Smooth muscle cell (in vitro differentiated cells): ENCODE results near the gene CMSS1. TPM values are rescaled to one million over a fixed set of nuclear protein-coding genes. Genes with fewer than 3 reads are reported as not detected.

Source experiments
- DNase-seq: peaks from one replicate; lab custom pipeline; 2025; ENCODE audit not compliant: unreplicated experiment; lab: John Stamatoyannopoulos, UW
- H2AFZ ChIP-seq: fragments of 200-600 bp; sonication (generic); 2 replicates; pipeline ENCODE4 v1.6.0; 2016; ENCODE audit warnings: antibody characterized with exemption, low read depth, mild to moderate bottlenecking
- H3F3A ChIP-seq: fragments of 200-600 bp; sonication (generic); 2 replicates; pipeline ENCODE4 v1.6.0; 2017; ENCODE audit warnings: antibody characterized with exemption, low read depth
- H3K27ac ChIP-seq: fragments of 200-600 bp; sonication (generic); 2 replicates; pipeline ENCODE4 v1.5.1; 2016; ENCODE audit warnings: low read depth, mild to moderate bottlenecking
- H3K27me3 ChIP-seq: fragments of 200-600 bp; sonication (generic); 2 replicates; pipeline ENCODE4 v1.6.1; 2016; ENCODE audit warnings: low read depth, mild to moderate bottlenecking
- H3K36me3 ChIP-seq: fragments of 200-600 bp; sonication (generic); 2 replicates; pipeline ENCODE4 v1.5.1; 2016; ENCODE audit warnings: low read depth
- H3K4me1 ChIP-seq: fragments of 200-600 bp; sonication (generic); 2 replicates; pipeline ENCODE4 v1.5.1; 2016; ENCODE audit warnings: low read depth
- H3K4me2 ChIP-seq: fragments of 200-600 bp; sonication (generic); 2 replicates; pipeline ENCODE4 v1.6.0; 2016; ENCODE audit warnings: mild to moderate bottlenecking
- H3K4me3 ChIP-seq: fragments of 200-600 bp; sonication (generic); 2 replicates; pipeline ENCODE4 v1.5.1; 2016; ENCODE audit warnings: mild to moderate bottlenecking
- H3K79me2 ChIP-seq: fragments of 200-600 bp; sonication (generic); 2 replicates; pipeline ENCODE4 v1.6.0; 2016; ENCODE audit warnings: low read depth, mild to moderate bottlenecking
- H3K9ac ChIP-seq: fragments of 200-600 bp; sonication (generic); 2 replicates; pipeline ENCODE4 v1.6.0; 2016; ENCODE audit warnings: low read depth
- H3K9me3 ChIP-seq: fragments of 200-600 bp; sonication (generic); replicated peaks from 2 replicates; pipeline ENCODE4 v1.5.1; 2016; ENCODE audit warnings: low read depth
- H4K20me1 ChIP-seq: fragments of 200-600 bp; sonication (generic); 2 replicates; pipeline ENCODE4 v1.6.0; 2016; ENCODE audit warnings: low read depth
- WGBS: methylation state at CpG from one replicate; pipeline ENCODE4 v1.1.7; 2016; ENCODE audit warnings: low lambda C conversion rate; 5-methylcytosine and 5-hydroxymethylcytosine counted together
- polyA plus RNA-seq: library from polyadenylated mRNA; unstranded; fragments of >200 nt; fragmentation: Nextera tagmentation; extraction: Ambion mirVana; gene quantifications from 2 replicates; pipeline ENCODE4 v1.2.1, GENCODE V29; 2016
- total RNA-seq: library from RNA; depleted of rRNA; stranded (reverse); fragments of >200 nt; gene quantifications from 2 replicates; pipeline ENCODE4 v1.2.3, GENCODE V29; 2014
- TF ChIP-seq, protein P1 (sequence below): fragments of 200-600 bp; sonication (generic); IDR thresholded peaks from 2 replicates; pipeline ENCODE4 v1.5.1; 2017; ENCODE audit warnings: borderline replicate concordance, mild to moderate bottlenecking, antibody characterized with exemption; ENCODE audit not compliant: insufficient read depth, poor library complexity, severe bottlenecking

The CMSS1 gene
- total and polyA plus RNA-seq, 2 experiments from 2014 or later = 19.2 to 24.1 TPM

- Histone ChIP-seq H3K36me3 (no peaks in the 10 kb centered on the region), H3K4me3 (no peak overlapping the region), H3K9ac (no peak overlapping the region), H3K9me3 (no peaks in the 10 kb centered on the region), H3K79me2 (no peaks in the 10 kb centered on the region), H3K27ac (no peak overlapping the region), H3F3A (no peaks in the 10 kb centered on the region), H4K20me1 (no peaks in the 10 kb centered on the region), H3K4me2 (no peak overlapping the region), H2AFZ (no peak overlapping the region), H3K27me3 (no peaks in the 10 kb centered on the region), H3K4me1 (no peaks in the 10 kb centered on the region)
- no peak for DNase-seq
- TF ChIP-seq, protein P1, sequence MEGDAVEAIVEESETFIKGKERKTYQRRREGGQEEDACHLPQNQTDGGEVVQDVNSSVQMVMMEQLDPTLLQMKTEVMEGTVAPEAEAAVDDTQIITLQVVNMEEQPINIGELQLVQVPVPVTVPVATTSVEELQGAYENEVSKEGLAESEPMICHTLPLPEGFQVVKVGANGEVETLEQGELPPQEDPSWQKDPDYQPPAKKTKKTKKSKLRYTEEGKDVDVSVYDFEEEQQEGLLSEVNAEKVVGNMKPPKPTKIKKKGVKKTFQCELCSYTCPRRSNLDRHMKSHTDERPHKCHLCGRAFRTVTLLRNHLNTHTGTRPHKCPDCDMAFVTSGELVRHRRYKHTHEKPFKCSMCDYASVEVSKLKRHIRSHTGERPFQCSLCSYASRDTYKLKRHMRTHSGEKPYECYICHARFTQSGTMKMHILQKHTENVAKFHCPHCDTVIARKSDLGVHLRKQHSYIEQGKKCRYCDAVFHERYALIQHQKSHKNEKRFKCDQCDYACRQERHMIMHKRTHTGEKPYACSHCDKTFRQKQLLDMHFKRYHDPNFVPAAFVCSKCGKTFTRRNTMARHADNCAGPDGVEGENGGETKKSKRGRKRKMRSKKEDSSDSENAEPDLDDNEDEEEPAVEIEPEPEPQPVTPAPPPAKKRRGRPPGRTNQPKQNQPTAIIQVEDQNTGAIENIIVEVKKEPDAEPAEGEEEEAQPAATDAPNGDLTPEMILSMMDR = no peak
- WGBS = 87% methylated on average over 4 of the region's 4 CpGs
Measured at GRCh38 chr3:99799422-99799821, 18.2 kb upstream of the CMSS1 start.

DNA sequence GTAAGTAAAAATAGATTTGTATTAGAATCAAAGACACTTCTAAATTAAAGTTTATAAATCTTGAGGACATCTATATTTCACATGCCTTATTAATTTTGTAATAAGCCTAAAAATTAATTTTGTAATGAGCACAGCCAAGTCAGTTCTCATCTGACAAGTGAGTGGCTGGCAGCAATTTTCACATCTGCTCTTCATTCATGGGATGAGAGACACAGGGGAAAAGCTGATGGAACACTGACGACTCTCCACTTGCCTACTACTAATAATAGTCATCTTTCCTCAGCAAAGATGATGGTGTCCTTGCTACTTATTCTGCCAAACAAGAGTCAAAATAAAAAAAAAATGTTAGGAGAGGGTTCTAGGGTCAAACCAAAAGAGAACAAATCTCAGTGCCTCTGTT, 14.4 kb upstream of the CMSS1 start:
- TF ChIP-seq, protein P1 = no peak

GRCh38 chr3:99805160-99805559, 12.5 kb upstream of the CMSS1 start:
- Histone ChIP-seq H3K36me3 (no peaks in the 10 kb centered on the region), H3K9me3 (no peaks in the 10 kb centered on the region), H3K4me1 (no peaks in the 10 kb centered on the region), H4K20me1 (no peaks in the 10 kb centered on the region), H3K9ac (no peak overlapping the region), H2AFZ (no peak overlapping the region), H3K79me2 (no peaks in the 10 kb centered on the region), H3K27ac (no peak overlapping the region), H3F3A (no peaks in the 10 kb centered on the region), H3K4me2 (no peak overlapping the region), H3K27me3 (no peaks in the 10 kb centered on the region), H3K4me3 (no peak overlapping the region)
- WGBS = 88% methylated on average over 2 of the region's 2 CpGs
- DNase-seq = no peak
- TF ChIP-seq, protein P1 = no peak

More for the DNA sequence above, 14.4 kb upstream of the CMSS1 start:
- H3K9ac ChIP-seq = no peak overlapping the region
- whole genome bisulfite sequencing = 90% methylated on average over 1 of the region's 1 CpG
- H4K20me1 ChIP-seq = no peaks in the 10 kb centered on the region
- H3F3A ChIP-seq = no peaks in the 10 kb centered on the region
- H2AFZ ChIP-seq = no peak overlapping the region
- H3K36me3 ChIP-seq = no peaks in the 10 kb centered on the region
- no peaks in the 10 kb centered on the region for H3K9me3 ChIP-seq
- H3K27ac ChIP-seq = no peak overlapping the region
- H3K27me3 ChIP-seq = no peaks in the 10 kb centered on the region
- no peaks in the 10 kb centered on the region for H3K79me2 ChIP-seq
- no peak overlapping the region for H3K4me3 ChIP-seq
- H3K4me2 ChIP-seq = no peak overlapping the region
- DNase-seq = no peak
- H3K4me1 ChIP-seq = no peaks in the 10 kb centered on the region

GRCh38 chr3:99808163-99808794, 9.4 kb upstream of the CMSS1 start:
- Histone ChIP-seq H3K27me3 (peaks cover 4% of the 10 kb centered on the region), H3K79me2 (no peaks in the 10 kb centered on the region), H2AFZ (no peak overlapping the region), H4K20me1 (no peaks in the 10 kb centered on the region), H3K4me2 (no peak overlapping the region), H3K4me3 (no peak overlapping the region), H3K27ac (no peak overlapping the region), H3K36me3 (no peaks in the 10 kb centered on the region), H3K4me1 (no peaks in the 10 kb centered on the region), H3K9ac (no peak overlapping the region), H3F3A (no peaks in the 10 kb centered on the region), H3K9me3 (no peaks in the 10 kb centered on the region)
- TF ChIP-seq, protein P1 = peak; percentile 77
- peak; percentile 0 for DNase-seq
- WGBS = 55% methylated on average over 4 of the region's 4 CpGs
